Transverse colon (tissue), 4 donors: ENCODE measurements around the gene ANP32B.

Experiments
- CTCF ChIP-seq, 5 experiments: fragments of 200-600 bp in 3 of 5; fragments of 450-650 bp in 2 of 5; sonication (generic) in 3 of 5; IDR thresholded peaks; 1 replicate in 2 of 5; 2 replicates in 3 of 5; pipeline ENCODE4 v1.5.1; 2016 to 2017; ENCODE audit warnings: antibody characterized with exemption in 5 of 5, inconsistent platforms in 3 of 5, mild to moderate bottlenecking in 2 of 5, moderate library complexity in 1 of 5
- POLR2AphosphoS5 ChIP-seq, 3 donors: sonication (generic); formaldehyde crosslinking; IDR thresholded peaks; one replicate each; pipeline ENCODE4 v1.6.1; 2016; ENCODE audit warnings: antibody characterized with exemption in 3 of 3

DNA sequence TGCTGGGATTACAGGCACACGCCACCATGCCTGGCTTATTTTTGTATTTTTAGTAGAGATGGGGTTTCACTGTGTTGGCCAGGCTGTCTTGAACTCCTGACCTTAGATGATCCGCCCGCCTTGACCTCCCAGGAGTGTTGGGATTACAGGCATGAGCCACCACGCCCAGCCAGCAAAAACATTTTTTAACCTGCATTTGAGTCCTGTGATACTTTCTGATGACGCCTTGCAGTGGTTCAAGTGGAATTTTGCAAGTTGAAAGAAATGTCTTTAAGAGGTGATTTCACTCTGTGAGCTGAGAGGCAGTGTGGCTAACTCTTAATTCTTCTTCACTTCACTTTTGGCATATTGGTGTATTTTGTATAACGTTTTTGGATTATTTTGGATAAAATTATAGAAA is 9.1 kb downstream of the ANP32B start:
- TF ChIP-seq CTCF (IDR thresholded peaks at IDR 0.05), result no peak
- no peak for TF ChIP-seq POLR2AphosphoS5 (IDR thresholded peaks at IDR 0.05)
